Right lobe of liver (tissue), 6 donors: ENCODE measurements around the gene EGF. TPM values are rescaled to one million over a fixed set of nuclear protein-coding genes. Genes with fewer than 3 reads are reported as not detected.

ENCODE experiments used
- ATAC-seq, 4 donors: fragments of 200-7000 bp; cut with Tn5 transposase; one replicate each; pipeline ENCODE4 v1.9.1; 2020; ENCODE audit warnings: mild to moderate bottlenecking in 4 of 4, moderate library complexity in 4 of 4
- DNase-seq, 3 donors: peaks; one replicate each; pipeline ENCODE4 v3.0.0-alpha.2; 2020
- H3K27ac ChIP-seq, 3 donors: fragments of 200-600 bp; one replicate each; pipeline ENCODE4 v1.8.0; 2022
- H3K27me3 ChIP-seq, 2 donors: fragments of 200-600 bp; one replicate each; pipeline ENCODE4 v1.8.0; 2022
- H3K36me3 ChIP-seq, 4 donors: fragments of 200-600 bp; sonication (generic) in 1 of 4; one replicate each; pipeline versions ENCODE4 v1.5.1 to v1.8.0; 2017 to 2022; ENCODE audit warnings: control low read depth in 1 of 4
- H3K4me1 ChIP-seq, 4 donors: fragments of 200-600 bp; sonication (generic) in 1 of 4; one replicate each; pipeline versions ENCODE4 v1.5.1 to v1.8.0; 2017 to 2022; ENCODE audit warnings: control low read depth in 1 of 4
- H3K4me3 ChIP-seq, 3 donors: fragments of 200-600 bp; one replicate each; pipeline ENCODE4 v1.8.0; 2022
- H3K9me3 ChIP-seq, 4 donors: fragments of 200-600 bp; sonication (generic) in 1 of 4; one replicate each; pipeline versions ENCODE4 v1.5.1 to v1.8.0; 2017 to 2022; ENCODE audit warnings: control low read depth in 1 of 4
- CTCF ChIP-seq, 4 donors: fragments of 200-600 bp in 3 of 4; fragments of 450-650 bp in 1 of 4; IDR thresholded peaks; one replicate each; pipeline versions ENCODE4 v1.5.1 to v1.8.0; 2016 to 2022; ENCODE audit warnings: antibody characterized with exemption in 4 of 4, mild to moderate bottlenecking in 2 of 4
- POLR2A ChIP-seq: fragments of 450-650 bp; IDR thresholded peaks from one replicate; pipeline ENCODE4 v1.6.1; 2017; ENCODE audit warnings: antibody characterized with exemption, mild to moderate bottlenecking
- WGBS: methylation state at CpG from one replicate; pipeline ENCODE4 v1.1.6; 2018; ENCODE audit warnings: low coverage, low lambda C conversion rate; ENCODE audit not compliant: insufficient coverage; ENCODE audit errors: missing lambda C conversion rate; 5-methylcytosine and 5-hydroxymethylcytosine counted together
- intact Hi-C, 2 donors: fragments of 100-400 bp; cut with DNase I; formaldehyde crosslinking; loops; one replicate each; pipeline versions ENCODE4 v1.11.2 to v1.14.1; 2022
- total RNA-seq, 6 experiments: library from RNA; depleted of rRNA in 2 of 6; stranded (reverse); fragments of >200 nt in 2 of 6; fragmentation: NEBNext Ultra II Directional in 3 of 6; extraction: Animal tissue kit (Norgen Biotek cat#: 25700) in 3 of 6; gene quantifications; one replicate each; pipeline versions ENCODE4 v1.1.0 to v1.2.4, GENCODE V29; 2016 to 2023
- donor health status: DM: no; HTN: yes; CAD: no.
- donor health status: DM: no; HTN: no; CAD: no.
- donor health status: DM: no; HTN: no; CAD: no.
- donor health status: DM: no; HTN: yes; CAD: no.
- donor health status: DM: no; HTN: yes; CAD: no.

EGF gene
- total RNA-seq, 6 experiments from 2014 or later: not detected

DNA sequence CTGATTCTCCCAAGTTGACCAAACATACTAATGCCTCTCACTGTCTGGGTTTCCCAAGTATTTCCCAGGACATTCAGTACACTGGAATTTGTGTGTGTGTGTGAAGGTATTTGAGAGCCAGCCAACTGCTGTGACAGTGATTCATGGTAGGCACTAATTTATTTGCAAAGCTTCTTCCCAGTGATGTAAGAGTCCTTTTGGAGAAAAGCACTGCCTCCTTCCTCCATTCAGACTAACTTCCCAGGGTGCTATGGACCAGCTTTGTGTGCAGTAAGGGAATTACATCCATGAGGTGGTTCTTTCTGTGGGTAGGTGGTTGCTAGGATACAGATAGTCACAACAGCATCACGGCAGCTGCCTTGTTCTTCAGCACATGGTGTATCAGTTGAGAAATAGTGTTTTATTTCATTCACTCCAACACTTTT is 8.7 kb downstream of the EGF start:
- ATAC-seq (no peak), DNase-seq (no peak)
- intact Hi-C loops: no loop called here
- Histone ChIP-seq H3K27me3 (no peaks in the 10 kb centered on the region), H3K4me3 (no peak overlapping the region), H3K36me3 (no peaks in the 10 kb centered on the region), H3K4me1 (no peaks in the 10 kb centered on the region), H3K9me3 (no peaks in the 10 kb centered on the region), H3K27ac (no peak overlapping the region)
- TF ChIP-seq POLR2A (no peak), CTCF (IDR thresholded peaks at IDR 0.05) (no peak)
- 58% methylated on average over 1 of the region's 1 CpG for WGBS

GRCh38 chr4:109925396-109925795 is 12.7 kb downstream of the EGF start:
- intact Hi-C loops: no loop called here
- Histone ChIP-seq H3K9me3 (no peaks in the 10 kb centered on the region), H3K36me3 (no peaks in the 10 kb centered on the region), H3K4me3 (no peak overlapping the region), H3K27ac (no peak overlapping the region), H3K4me1 (no peaks in the 10 kb centered on the region), H3K27me3 (no peaks in the 10 kb centered on the region)
- 52% methylated on average over 2 of the region's 2 CpGs for WGBS
- ATAC-seq (no peak), DNase-seq (no peak)
- TF ChIP-seq CTCF (IDR thresholded peaks at IDR 0.05): no peak
- no peak for TF ChIP-seq POLR2A

DNA sequence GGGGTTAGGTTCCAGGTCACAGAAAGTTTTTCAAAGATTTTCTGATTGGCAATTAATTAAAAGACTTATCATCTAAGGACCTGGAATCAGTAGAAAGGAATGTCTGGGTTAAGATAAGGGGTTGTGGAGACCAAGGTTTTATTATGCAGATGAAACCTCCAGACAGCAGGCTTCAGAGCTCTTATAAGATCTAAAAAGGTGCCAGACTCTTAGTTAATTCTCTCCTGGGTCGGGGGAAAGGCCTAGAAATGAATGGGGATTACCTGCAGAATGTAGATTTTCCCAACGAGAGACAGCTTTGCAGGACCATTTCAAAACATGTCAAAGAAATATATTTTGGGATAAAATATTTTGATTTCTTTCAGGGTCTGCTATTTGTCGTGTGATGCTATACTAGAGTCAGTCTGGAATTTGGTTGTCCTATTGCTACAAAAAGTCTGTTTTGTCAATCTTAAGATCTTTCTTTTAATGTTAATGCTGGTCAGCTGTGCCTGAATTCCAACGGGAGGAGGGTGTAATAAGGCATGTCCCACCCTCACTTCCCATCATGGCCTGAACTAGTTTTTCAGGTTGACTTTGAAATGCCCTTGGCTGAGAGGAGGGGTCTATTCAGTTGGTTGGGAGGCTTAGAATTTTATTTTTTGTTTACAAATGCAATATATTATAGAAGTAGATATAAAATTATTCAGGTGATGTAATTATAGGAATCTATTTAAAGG is 15.8 kb downstream of the EGF start:
- 64% methylated on average over 4 of the region's 4 CpGs for WGBS
- TF ChIP-seq POLR2A: no peak
- no peak for TF ChIP-seq CTCF (IDR thresholded peaks at IDR 0.05)
- no peaks in the 10 kb centered on the region for H3K9me3 ChIP-seq
- intact Hi-C loops: no loop called here
- DNase-seq (no peak), ATAC-seq (no peak)
- no peaks in the 10 kb centered on the region for H3K36me3 ChIP-seq
- no peaks in the 10 kb centered on the region for H3K27me3 ChIP-seq
- no peak overlapping the region for H3K4me3 ChIP-seq
- H3K27ac ChIP-seq: no peak overlapping the region
- no peaks in the 10 kb centered on the region for H3K4me1 ChIP-seq

DNA sequence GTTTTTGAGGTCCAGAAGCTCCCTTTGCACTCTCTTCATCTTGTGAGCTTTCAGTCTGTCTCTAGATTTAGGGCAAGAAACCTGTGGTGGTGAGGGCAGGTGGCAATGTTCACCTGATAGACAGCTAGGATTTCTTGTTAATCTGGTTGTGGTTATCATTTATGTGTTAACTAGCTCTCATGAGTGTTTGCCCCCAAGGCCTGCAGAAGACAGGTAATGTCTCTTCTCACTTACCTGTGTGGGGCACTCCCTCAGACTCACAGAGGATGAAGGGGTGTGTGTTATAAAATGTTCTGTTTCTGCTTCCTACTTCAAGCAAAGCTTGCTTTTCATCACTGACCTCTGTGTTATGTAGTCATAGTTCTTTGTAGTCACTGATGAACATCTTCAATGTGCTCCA is 17.8 kb downstream of the EGF start:
- Histone ChIP-seq H3K4me1 (no peaks in the 10 kb centered on the region), H3K9me3 (no peaks in the 10 kb centered on the region), H3K27me3 (no peaks in the 10 kb centered on the region), H3K4me3 (no peak overlapping the region), H3K36me3 (no peaks in the 10 kb centered on the region), H3K27ac (no peak overlapping the region)
- TF ChIP-seq POLR2A: no peak
- ATAC-seq: no peak
- DNase-seq: no peak
- intact Hi-C loops: no loop called here

DNA sequence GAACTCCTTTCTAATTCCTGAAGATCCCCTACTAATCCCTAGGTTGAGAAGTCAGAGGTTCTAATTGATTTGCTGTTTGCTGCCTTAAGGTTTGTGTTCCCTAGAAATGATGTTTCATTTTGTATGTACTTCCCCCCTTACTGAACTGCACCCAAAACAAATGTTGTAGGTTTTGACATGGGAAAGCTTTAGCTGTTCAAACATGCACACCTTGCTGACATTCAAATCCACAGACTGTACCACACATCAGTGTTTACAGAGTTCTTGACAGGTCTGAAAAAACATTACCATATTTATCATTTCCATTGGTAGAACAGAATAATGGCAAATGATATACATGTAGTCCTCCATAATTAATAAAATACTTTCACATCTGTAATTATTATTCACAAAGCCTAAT is 18.2 kb downstream of the EGF start:
- no peak overlapping the region for H3K27ac ChIP-seq
- no peak for ATAC-seq

More for the DNA sequence above, 18.2 kb downstream of the EGF start:
- intact Hi-C loops: no loop called here
- H3K9me3 ChIP-seq: no peaks in the 10 kb centered on the region
- TF ChIP-seq CTCF (IDR thresholded peaks at IDR 0.05): no peak
- TF ChIP-seq POLR2A: no peak
- H3K36me3 ChIP-seq: no peaks in the 10 kb centered on the region
- no peak overlapping the region for H3K4me3 ChIP-seq
- no peak for DNase-seq
- no peaks in the 10 kb centered on the region for H3K27me3 ChIP-seq
- no peaks in the 10 kb centered on the region for H3K4me1 ChIP-seq
